GM12878 (cell line): ENCODE data around the gene ADRA2C.

Experiments used
- ATF3 ChIP-seq: IDR thresholded peaks from 2 replicates; pipeline ENCODE4 v1.6.1; 2011; ENCODE audit warnings: low read depth, mild to moderate bottlenecking, low read length, moderate library complexity, borderline replicate concordance; ENCODE audit errors: extremely low read depth
- EZH2 ChIP-seq: IDR thresholded peaks from 2 replicates; pipeline ENCODE4 v1.6.1; 2012; ENCODE audit warnings: low read depth, mild to moderate bottlenecking, control low read depth, inconsistent platforms, low read length, borderline replicate concordance; ENCODE audit not compliant: control insufficient read depth
- MLLT1 ChIP-seq: fragments of 450-650 bp; IDR thresholded peaks from 2 replicates; pipeline ENCODE4 v1.6.1; 2016; ENCODE audit warnings: mild to moderate bottlenecking
- NRF1 ChIP-seq: conservative IDR thresholded peaks from 2 replicates; pipeline ENCODE4 v1.6.1; 2011; ENCODE audit warnings: mild to moderate bottlenecking, low read depth, low read length, improper control_type of control experiment
- POLR2A ChIP-seq: IDR thresholded peaks from 2 replicates; pipeline ENCODE4 v1.6.1; 2011; ENCODE audit warnings: low read depth, mild to moderate bottlenecking, low read length
- RAD21 ChIP-seq: IDR thresholded peaks from 2 replicates; pipeline ENCODE4 v1.6.1; 2011; ENCODE audit warnings: mild to moderate bottlenecking, low read depth, low read length, moderate library complexity; ENCODE audit not compliant: insufficient read depth
- RAD51 ChIP-seq: fragments of 450-650 bp; IDR thresholded peaks from 2 replicates; pipeline ENCODE4 v1.6.1; 2016; ENCODE audit warnings: moderate library complexity, mild to moderate bottlenecking, inconsistent platforms
- REST ChIP-seq: IDR thresholded peaks from 2 replicates; pipeline ENCODE4 v1.6.1; 2012; ENCODE audit warnings: mild to moderate bottlenecking, low read depth, low read length
- TF ChIP-seq, protein P1 (sequence below): fragments of 450-650 bp; IDR thresholded peaks from 2 replicates; pipeline ENCODE4 v1.6.1; 2016; ENCODE audit warnings: mild to moderate bottlenecking, moderate library complexity, borderline replicate concordance
- TF ChIP-seq, protein P2 (sequence below): fragments of 450-650 bp; IDR thresholded peaks from 2 replicates; pipeline ENCODE4 v1.6.1; 2018; ENCODE audit warnings: mild to moderate bottlenecking, low read depth, moderate library complexity; ENCODE audit not compliant: partially characterized antibody
- TF ChIP-seq, protein P3 (sequence below): IDR thresholded peaks from 2 replicates; pipeline ENCODE4 v1.6.1; 2011; ENCODE audit warnings: mild to moderate bottlenecking, low read depth, low read length, moderate library complexity; ENCODE audit not compliant: insufficient replicate concordance
- TF ChIP-seq, protein P4 (sequence below): IDR thresholded peaks from 2 replicates; pipeline ENCODE4 v1.6.1; 2012; ENCODE audit warnings: low read depth, low read length, improper control_type of control experiment
- TF ChIP-seq, protein P5 (sequence below), 3 experiments: IDR thresholded peaks in 2 of 3; conservative IDR thresholded peaks in 1 of 3; 2 replicates each; pipeline ENCODE4 v1.5.1; 2011; ENCODE audit warnings: low read depth in 3 of 3, low read length in 3 of 3, mild to moderate bottlenecking in 3 of 3, control low read depth in 2 of 3, moderate library complexity in 2 of 3, inconsistent platforms in 1 of 3, mixed read lengths in 1 of 3; ENCODE audit not compliant: control insufficient read depth in 2 of 3, insufficient read depth in 1 of 3; ENCODE audit errors: extremely low read depth in 1 of 3

- no peak for TF ChIP-seq MLLT1
- TF ChIP-seq, protein P1, sequence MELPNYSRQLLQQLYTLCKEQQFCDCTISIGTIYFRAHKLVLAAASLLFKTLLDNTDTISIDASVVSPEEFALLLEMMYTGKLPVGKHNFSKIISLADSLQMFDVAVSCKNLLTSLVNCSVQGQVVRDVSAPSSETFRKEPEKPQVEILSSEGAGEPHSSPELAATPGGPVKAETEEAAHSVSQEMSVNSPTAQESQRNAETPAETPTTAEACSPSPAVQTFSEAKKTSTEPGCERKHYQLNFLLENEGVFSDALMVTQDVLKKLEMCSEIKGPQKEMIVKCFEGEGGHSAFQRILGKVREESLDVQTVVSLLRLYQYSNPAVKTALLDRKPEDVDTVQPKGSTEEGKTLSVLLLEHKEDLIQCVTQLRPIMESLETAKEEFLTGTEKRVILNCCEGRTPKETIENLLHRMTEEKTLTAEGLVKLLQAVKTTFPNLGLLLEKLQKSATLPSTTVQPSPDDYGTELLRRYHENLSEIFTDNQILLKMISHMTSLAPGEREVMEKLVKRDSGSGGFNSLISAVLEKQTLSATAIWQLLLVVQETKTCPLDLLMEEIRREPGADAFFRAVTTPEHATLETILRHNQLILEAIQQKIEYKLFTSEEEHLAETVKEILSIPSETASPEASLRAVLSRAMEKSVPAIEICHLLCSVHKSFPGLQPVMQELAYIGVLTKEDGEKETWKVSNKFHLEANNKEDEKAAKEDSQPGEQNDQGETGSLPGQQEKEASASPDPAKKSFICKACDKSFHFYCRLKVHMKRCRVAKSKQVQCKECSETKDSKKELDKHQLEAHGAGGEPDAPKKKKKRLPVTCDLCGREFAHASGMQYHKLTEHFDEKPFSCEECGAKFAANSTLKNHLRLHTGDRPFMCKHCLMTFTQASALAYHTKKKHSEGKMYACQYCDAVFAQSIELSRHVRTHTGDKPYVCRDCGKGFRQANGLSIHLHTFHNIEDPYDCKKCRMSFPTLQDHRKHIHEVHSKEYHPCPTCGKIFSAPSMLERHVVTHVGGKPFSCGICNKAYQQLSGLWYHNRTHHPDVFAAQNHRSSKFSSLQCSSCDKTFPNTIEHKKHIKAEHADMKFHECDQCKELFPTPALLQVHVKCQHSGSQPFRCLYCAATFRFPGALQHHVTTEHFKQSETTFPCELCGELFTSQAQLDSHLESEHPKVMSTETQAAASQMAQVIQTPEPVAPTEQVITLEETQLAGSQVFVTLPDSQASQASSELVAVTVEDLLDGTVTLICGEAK, result no peak
- no peak for TF ChIP-seq RAD21
- TF ChIP-seq RAD51, result no peak
- TF ChIP-seq, protein P2, sequence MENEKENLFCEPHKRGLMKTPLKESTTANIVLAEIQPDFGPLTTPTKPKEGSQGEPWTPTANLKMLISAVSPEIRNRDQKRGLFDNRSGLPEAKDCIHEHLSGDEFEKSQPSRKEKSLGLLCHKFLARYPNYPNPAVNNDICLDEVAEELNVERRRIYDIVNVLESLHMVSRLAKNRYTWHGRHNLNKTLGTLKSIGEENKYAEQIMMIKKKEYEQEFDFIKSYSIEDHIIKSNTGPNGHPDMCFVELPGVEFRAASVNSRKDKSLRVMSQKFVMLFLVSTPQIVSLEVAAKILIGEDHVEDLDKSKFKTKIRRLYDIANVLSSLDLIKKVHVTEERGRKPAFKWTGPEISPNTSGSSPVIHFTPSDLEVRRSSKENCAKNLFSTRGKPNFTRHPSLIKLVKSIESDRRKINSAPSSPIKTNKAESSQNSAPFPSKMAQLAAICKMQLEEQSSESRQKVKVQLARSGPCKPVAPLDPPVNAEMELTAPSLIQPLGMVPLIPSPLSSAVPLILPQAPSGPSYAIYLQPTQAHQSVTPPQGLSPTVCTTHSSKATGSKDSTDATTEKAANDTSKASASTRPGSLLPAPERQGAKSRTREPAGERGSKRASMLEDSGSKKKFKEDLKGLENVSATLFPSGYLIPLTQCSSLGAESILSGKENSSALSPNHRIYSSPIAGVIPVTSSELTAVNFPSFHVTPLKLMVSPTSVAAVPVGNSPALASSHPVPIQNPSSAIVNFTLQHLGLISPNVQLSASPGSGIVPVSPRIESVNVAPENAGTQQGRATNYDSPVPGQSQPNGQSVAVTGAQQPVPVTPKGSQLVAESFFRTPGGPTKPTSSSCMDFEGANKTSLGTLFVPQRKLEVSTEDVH, result no peak
- no peak for TF ChIP-seq EZH2
- TF ChIP-seq, protein P3, sequence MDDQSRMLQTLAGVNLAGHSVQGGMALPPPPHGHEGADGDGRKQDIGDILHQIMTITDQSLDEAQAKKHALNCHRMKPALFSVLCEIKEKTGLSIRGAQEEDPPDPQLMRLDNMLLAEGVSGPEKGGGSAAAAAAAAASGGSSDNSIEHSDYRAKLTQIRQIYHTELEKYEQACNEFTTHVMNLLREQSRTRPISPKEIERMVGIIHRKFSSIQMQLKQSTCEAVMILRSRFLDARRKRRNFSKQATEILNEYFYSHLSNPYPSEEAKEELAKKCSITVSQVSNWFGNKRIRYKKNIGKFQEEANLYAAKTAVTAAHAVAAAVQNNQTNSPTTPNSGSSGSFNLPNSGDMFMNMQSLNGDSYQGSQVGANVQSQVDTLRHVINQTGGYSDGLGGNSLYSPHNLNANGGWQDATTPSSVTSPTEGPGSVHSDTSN, result no peak
- TF ChIP-seq ATF3, result no peak
- no peak for TF ChIP-seq REST
- TF ChIP-seq, protein P4, sequence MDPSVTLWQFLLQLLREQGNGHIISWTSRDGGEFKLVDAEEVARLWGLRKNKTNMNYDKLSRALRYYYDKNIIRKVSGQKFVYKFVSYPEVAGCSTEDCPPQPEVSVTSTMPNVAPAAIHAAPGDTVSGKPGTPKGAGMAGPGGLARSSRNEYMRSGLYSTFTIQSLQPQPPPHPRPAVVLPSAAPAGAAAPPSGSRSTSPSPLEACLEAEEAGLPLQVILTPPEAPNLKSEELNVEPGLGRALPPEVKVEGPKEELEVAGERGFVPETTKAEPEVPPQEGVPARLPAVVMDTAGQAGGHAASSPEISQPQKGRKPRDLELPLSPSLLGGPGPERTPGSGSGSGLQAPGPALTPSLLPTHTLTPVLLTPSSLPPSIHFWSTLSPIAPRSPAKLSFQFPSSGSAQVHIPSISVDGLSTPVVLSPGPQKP, result no peak
- TF ChIP-seq, protein P5, sequence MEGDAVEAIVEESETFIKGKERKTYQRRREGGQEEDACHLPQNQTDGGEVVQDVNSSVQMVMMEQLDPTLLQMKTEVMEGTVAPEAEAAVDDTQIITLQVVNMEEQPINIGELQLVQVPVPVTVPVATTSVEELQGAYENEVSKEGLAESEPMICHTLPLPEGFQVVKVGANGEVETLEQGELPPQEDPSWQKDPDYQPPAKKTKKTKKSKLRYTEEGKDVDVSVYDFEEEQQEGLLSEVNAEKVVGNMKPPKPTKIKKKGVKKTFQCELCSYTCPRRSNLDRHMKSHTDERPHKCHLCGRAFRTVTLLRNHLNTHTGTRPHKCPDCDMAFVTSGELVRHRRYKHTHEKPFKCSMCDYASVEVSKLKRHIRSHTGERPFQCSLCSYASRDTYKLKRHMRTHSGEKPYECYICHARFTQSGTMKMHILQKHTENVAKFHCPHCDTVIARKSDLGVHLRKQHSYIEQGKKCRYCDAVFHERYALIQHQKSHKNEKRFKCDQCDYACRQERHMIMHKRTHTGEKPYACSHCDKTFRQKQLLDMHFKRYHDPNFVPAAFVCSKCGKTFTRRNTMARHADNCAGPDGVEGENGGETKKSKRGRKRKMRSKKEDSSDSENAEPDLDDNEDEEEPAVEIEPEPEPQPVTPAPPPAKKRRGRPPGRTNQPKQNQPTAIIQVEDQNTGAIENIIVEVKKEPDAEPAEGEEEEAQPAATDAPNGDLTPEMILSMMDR (IDR thresholded peaks at IDR 0.05 in 2 of 3, conservative IDR thresholded peaks at IDR 0.05 in 1 of 3; ENCODE audit: control insufficient read depth in 2 of 3, extremely low read depth in 1 of 3, insufficient read depth in 1 of 3, low read depth in 3 of 3, low read length in 3 of 3), result no peak
- no peak for TF ChIP-seq POLR2A
- TF ChIP-seq NRF1, result no peak
Observed at GRCh38 chr4:3816983-3817960, 51.1 kb downstream of the ADRA2C start.
